A673 (cell line): Measurements from ENCODE around the gene F11.

Source experiments
- CTCF ChIP-seq: fragments of 300-800, 200-600 bp; sonication (generic); conservative IDR thresholded peaks from 2 replicates; pipeline ENCODE4 v1.5.1; 2017; ENCODE audit warnings: low read depth, mild to moderate bottlenecking, antibody characterized with exemption, low read length, moderate library complexity, mixed read lengths
- EZH2 ChIP-seq: fragments of 200-600 bp; sonication (generic); IDR thresholded peaks from 2 replicates; pipeline ENCODE4 v1.6.1; 2017; ENCODE audit warnings: borderline replicate concordance, low read depth, mild to moderate bottlenecking, mixed read lengths, antibody characterized with exemption, low read length; ENCODE audit not compliant: poor library complexity, severe bottlenecking

GRCh38 chr4:186249785-186250754 is 15.9 kb upstream of the F11 start:
- TF ChIP-seq EZH2 (no peak), CTCF (no peak)
